ENCODE results near the gene GALNT16.

GRCh38 chr14:69358233-69358963 is 98.4 kb downstream of the GALNT16 start:
- no peak for TF ChIP-seq CTCF (conservative IDR thresholded peaks at IDR 0.05; ENCODE audit: low read length)
- TF ChIP-seq EZH2phosphoT487 (IDR thresholded peaks at IDR 0.05; ENCODE audit: borderline replicate concordance, low read depth, low read length) = no peak

Data from OCI-LY7 (cell line).